Caco-2 (cell line): ENCODE data around the gene SCAMP4. TPM values are rescaled to one million over a fixed set of nuclear protein-coding genes. Genes with fewer than 3 reads are reported as not detected.
"Not testable (repeated sequence)": the region's sequence is repeated elsewhere in the genome, so short reads cannot be mapped to it uniquely, and the experiment has no call there.

Experiments used
- BruUV-seq: library from RNA; stranded (reverse); fragments of 400-500 nt; replicated peaks from 2 replicates; lab custom pipeline; 2021; lab: Mats Ljungman, UMichigan
- CTCF ChIA-PET: fragments of 300-600 bp; sonication (Branson Sonifier 250); formaldehyde crosslinking; loops from one replicate; lab custom pipeline; 2022; ENCODE audit warnings: antibody characterized with exemption; lab: Charles Lee
- POLR2A ChIA-PET: fragments of 300-600 bp; sonication (Branson Sonifier 250); formaldehyde crosslinking; loops from one replicate; lab custom pipeline; 2022; ENCODE audit warnings: antibody characterized with exemption; lab: Charles Lee
- DNase-seq, 2 experiments: peaks; one replicate each; pipeline versions ENCODE4 v3.0.0 to v3.0.0-alpha.2; 2020 to 2022
- H3K27me3 ChIP-seq: replicated peaks from 2 replicates; pipeline ENCODE4 v1.6.0; 2011; ENCODE audit warnings: low read length; ENCODE audit not compliant: control insufficient read depth, insufficient read depth
- H3K36me3 ChIP-seq: 2 replicates; pipeline ENCODE4 v1.5.1; 2011; ENCODE audit warnings: low read length; ENCODE audit not compliant: control insufficient read depth, insufficient read depth
- H3K4me1 ChIP-seq: fragments of 250-450 bp; sonication (Bioruptor Pico); 2 replicates; pipeline ENCODE4 v1.5.1; 2020; ENCODE audit warnings: mild to moderate bottlenecking
- H3K4me3 ChIP-seq: 2 replicates; pipeline ENCODE4 v1.5.1; 2011; ENCODE audit warnings: low read depth, mild to moderate bottlenecking, control low read depth, low read length
- H3K9me3 ChIP-seq: fragments of 250-450 bp; sonication (Bioruptor Pico); 2 replicates; pipeline ENCODE4 v1.5.1; 2020; ENCODE audit warnings: mild to moderate bottlenecking, moderate library complexity
- H3K27ac Mint-ChIP-seq: one replicate; pipeline ENCODE4 v1.8.0; 2022; ENCODE audit warnings: mixed read lengths; ENCODE audit not compliant: unreplicated experiment
- H3K27me3 Mint-ChIP-seq: one replicate; pipeline ENCODE4 v1.8.0; 2022; ENCODE audit warnings: mixed read lengths; ENCODE audit not compliant: insufficient read depth, unreplicated experiment
- H3K36me3 Mint-ChIP-seq: one replicate; pipeline ENCODE4 v1.8.0; 2022; ENCODE audit warnings: mild to moderate bottlenecking, mixed read lengths; ENCODE audit not compliant: insufficient read depth, unreplicated experiment
- H3K4me1 Mint-ChIP-seq: one replicate; pipeline ENCODE4 v1.8.0; 2022; ENCODE audit warnings: low read depth, mixed read lengths; ENCODE audit not compliant: unreplicated experiment
- H3K4me3 Mint-ChIP-seq: one replicate; pipeline ENCODE4 v1.8.0; 2022; ENCODE audit warnings: mild to moderate bottlenecking, moderate library complexity, mixed read lengths; ENCODE audit not compliant: unreplicated experiment
- H3K9me3 Mint-ChIP-seq: one replicate; pipeline ENCODE4 v1.8.0; 2022; ENCODE audit warnings: mixed read lengths; ENCODE audit not compliant: unreplicated experiment
- CTCF ChIP-seq, 2 experiments: fragments of 200-600 bp in 1 of 2; IDR thresholded peaks; 1 replicate in 1 of 2; 2 replicates in 1 of 2; pipeline versions ENCODE4 v1.5.1 to v1.8.0; 2011 to 2022; ENCODE audit warnings: antibody characterized with exemption in 1 of 2, control low read depth in 1 of 2, inconsistent platforms in 1 of 2, low read depth in 1 of 2, low read length in 1 of 2, mild to moderate bottlenecking in 1 of 2, moderate library complexity in 1 of 2; ENCODE audit not compliant: insufficient read depth in 1 of 2, severe bottlenecking in 1 of 2, unreplicated experiment in 1 of 2
- intact Hi-C: fragments of 100-400 bp; cut with micrococcal nuclease; formaldehyde crosslinking; loops from one replicate; pipeline ENCODE4 v1.10.0; 2022; ENCODE audit not compliant: unreplicated experiment
- total RNA-seq: library from RNA; stranded (reverse); gene quantifications from 2 replicates; pipeline ENCODE4 v1.2.3, GENCODE V29; 2022

SCAMP4 gene
- total RNA-seq, 1 experiment from 2014 or later: 84.1 TPM

- no peak for DNase-seq
- H3K9me3 Mint-ChIP-seq: no peaks in the 10 kb centered on the region
- H3K4me3 Mint-ChIP-seq: peak overlapping the region; percentile 91
- H3K4me1 ChIP-seq: peaks cover 15% of the 10 kb centered on the region
- no peak overlapping the region for H3K27ac Mint-ChIP-seq
- no peak overlapping the region for H3K4me3 ChIP-seq
- TF ChIP-seq CTCF (IDR thresholded peaks at IDR 0.05; ENCODE audit: insufficient read depth in 1 of 2, low read depth in 1 of 2, low read length in 1 of 2, severe bottlenecking in 1 of 2, unreplicated experiment in 1 of 2): no peak
- no peaks in the 10 kb centered on the region for H3K27me3 ChIP-seq
- H3K4me1 Mint-ChIP-seq: peaks cover 8% of the 10 kb centered on the region
- no TSS peak for BruUV-seq
- no peaks in the 10 kb centered on the region; the same call in 1 of the 2 replicates for H3K36me3 ChIP-seq
- ChIA-PET CTCF (interaction anchor here (0.6 kb wide), 1 partner anchor 13 kb away, joined by 3 read pairs; no protein-coding TSS in a partner anchor), POLR2A (no interaction called here)
- H3K9me3 ChIP-seq: no peaks in the 10 kb centered on the region
- H3K27me3 Mint-ChIP-seq: no peaks in the 10 kb centered on the region
- peaks cover 26% of the 10 kb centered on the region for H3K36me3 Mint-ChIP-seq
- intact Hi-C loops: no loop called here
Observed at GRCh38 chr19:1873524-1874473, 31.4 kb upstream of the SCAMP4 start.

GRCh38 chr19:1874554-1875185 is 30.5 kb upstream of the SCAMP4 start:
- intact Hi-C loops: no loop called here
- Histone ChIP-seq H3K4me3 (peak overlapping the region; percentile 100), H3K4me1 (peaks cover 15% of the 10 kb centered on the region), H3K36me3 (no peaks in the 10 kb centered on the region; the same call in 1 of the 2 replicates), H3K27me3 (no peaks in the 10 kb centered on the region), H3K9me3 (no peaks in the 10 kb centered on the region)
- no peak for DNase-seq
- POLR2A ChIA-PET: interaction anchor here (0.6 to 0.9 kb wide), 3 partner anchors 10 to 74 kb away, joined by 3 to 12 read pairs (median 4); partner anchors contain the start of gene ABHD17A
- Mint-ChIP-seq H3K4me3 (peak overlapping the region; percentile 91), H3K27me3 (no peaks in the 10 kb centered on the region), H3K27ac (peak overlapping the region; percentile 87), H3K4me1 (peaks cover 8% of the 10 kb centered on the region), H3K9me3 (no peaks in the 10 kb centered on the region), H3K36me3 (peaks cover 26% of the 10 kb centered on the region)
- CTCF ChIA-PET: interaction anchor here (0.6 to 1.2 kb wide), 2 partner anchors 10 to 14 kb away, joined by 3 to 5 read pairs; no protein-coding TSS in a partner anchor
- no TSS peak for BruUV-seq
- TF ChIP-seq CTCF (IDR thresholded peaks at IDR 0.05; ENCODE audit: insufficient read depth in 1 of 2, low read depth in 1 of 2, low read length in 1 of 2, severe bottlenecking in 1 of 2, unreplicated experiment in 1 of 2): no peak

- ChIA-PET POLR2A (interaction anchor here (0.6 to 0.9 kb wide), 3 partner anchors 10 to 73 kb away, joined by 3 to 12 read pairs (median 4); partner anchors contain the start of gene ABHD17A), CTCF (interaction anchor here (1.2 kb wide), 1 partner anchor 11 kb away, joined by 5 read pairs; no protein-coding TSS in a partner anchor)
- DNase-seq, H3K9me3 Mint-ChIP-seq, H3K27me3 ChIP-seq, BruUV-seq, H3K9me3 ChIP-seq, H3K36me3 ChIP-seq, H3K4me1 Mint-ChIP-seq, H3K27me3 Mint-ChIP-seq, intact Hi-C loops: not testable (repeated sequence)
- Mint-ChIP-seq H3K27ac (peak overlapping the region; percentile 87), H3K36me3 (peaks cover 26% of the 10 kb centered on the region), H3K4me3 (peak overlapping the region; percentile 91)
- Histone ChIP-seq H3K4me1 (peaks cover 15% of the 10 kb centered on the region), H3K4me3 (peak overlapping the region; percentile 100)
Observed at GRCh38 chr19:1875265-1875645, 29.9 kb upstream of the SCAMP4 start.
